CD4-positive, alpha-beta T cell treated with Interleukin-10 for 1 hour (primary cell): ENCODE results near the gene OCLN.
"Not testable (repeated sequence)": the region's sequence is repeated elsewhere in the genome, so short reads cannot be mapped to it uniquely, and the experiment has no call there.

Experiments used
- DNase-seq: peaks from one replicate; pipeline ENCODE4 v3.0.0-alpha.2; 2020

The OCLN gene, protein sequence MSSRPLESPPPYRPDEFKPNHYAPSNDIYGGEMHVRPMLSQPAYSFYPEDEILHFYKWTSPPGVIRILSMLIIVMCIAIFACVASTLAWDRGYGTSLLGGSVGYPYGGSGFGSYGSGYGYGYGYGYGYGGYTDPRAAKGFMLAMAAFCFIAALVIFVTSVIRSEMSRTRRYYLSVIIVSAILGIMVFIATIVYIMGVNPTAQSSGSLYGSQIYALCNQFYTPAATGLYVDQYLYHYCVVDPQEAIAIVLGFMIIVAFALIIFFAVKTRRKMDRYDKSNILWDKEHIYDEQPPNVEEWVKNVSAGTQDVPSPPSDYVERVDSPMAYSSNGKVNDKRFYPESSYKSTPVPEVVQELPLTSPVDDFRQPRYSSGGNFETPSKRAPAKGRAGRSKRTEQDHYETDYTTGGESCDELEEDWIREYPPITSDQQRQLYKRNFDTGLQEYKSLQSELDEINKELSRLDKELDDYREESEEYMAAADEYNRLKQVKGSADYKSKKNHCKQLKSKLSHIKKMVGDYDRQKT

DNA sequence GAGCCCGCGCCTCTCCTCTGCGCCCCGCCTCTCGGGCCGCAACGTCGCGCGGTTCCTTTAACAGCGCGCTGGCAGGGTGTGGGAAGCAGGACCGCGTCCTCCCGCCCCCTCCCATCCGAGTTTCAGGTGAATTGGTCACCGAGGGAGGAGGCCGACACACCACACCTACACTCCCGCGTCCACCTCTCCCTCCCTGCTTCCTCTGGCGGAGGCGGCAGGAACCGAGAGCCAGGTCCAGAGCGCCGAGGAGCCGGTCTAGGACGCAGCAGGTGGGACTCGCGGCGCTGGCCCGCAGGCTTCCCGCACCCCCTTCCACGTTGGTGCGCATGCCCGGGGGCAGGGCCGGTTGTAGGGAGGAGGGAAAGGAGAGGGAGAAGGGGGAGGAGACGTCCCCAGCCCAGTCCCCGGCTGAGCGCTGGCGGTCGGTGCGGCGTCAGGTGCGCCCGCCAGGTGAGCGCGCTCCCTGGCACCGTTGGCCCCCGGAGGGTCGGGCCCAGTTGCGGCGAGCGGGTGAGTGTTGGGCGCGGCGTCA, at the start of gene OCLN:
Gene OCLN, plus strand, starts transcription at position 400 of the 532 bp plus-strand sequence. CDS start 11,455 bp downstream, outside the sequence.
- DNase-seq = no peak

DNA sequence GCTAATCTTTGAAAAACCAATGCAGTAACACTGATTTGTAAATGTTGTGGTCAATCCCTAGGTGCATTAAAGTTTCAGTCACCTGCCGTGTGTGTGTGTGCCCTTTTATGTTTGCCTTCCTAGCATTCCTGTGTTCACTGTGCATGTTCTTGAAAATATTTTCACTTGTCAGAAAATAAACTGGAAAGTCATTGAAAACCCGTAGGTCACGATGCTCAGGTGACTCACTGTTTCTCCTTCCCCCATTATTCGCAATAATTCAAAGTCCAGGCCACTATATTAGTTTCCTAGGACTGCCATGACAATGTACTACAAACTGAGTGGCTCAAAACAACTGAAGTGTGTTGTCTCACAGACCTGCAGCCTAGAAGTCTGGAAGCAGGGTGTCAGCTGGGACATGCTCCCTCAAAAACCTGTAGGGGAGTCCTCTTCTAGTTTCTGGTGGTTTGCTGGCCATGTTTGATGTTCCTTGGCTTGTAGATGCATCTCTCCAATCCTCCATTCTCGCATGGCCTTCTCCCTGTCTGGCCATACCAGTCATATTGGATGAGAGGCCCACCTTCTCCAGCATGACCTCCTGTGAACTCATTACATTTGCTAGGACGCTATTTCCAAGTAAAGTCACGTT, 48.3 kb upstream of the OCLN start:
- DNase-seq = no peak

DNA sequence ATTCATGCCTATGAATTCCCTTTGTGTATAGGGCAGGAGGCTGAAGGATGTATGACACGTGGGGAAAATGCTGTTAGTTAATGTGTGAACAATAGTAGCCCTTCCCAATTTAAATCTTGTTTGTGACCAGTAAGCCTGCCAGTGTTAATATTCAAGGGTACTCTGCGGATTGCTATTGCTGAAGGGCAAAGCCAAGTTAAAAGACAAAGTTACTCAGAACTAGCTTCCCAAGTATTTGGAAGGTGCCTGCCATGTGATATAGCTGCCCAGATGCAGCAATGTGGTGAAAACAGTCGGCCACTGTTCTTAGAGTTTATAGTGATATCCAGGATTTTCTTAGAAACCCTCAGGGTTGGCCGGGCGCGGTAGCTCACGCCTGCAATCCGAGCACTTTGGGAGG, 43.1 kb upstream of the OCLN start:
- DNase-seq = no peak

DNA sequence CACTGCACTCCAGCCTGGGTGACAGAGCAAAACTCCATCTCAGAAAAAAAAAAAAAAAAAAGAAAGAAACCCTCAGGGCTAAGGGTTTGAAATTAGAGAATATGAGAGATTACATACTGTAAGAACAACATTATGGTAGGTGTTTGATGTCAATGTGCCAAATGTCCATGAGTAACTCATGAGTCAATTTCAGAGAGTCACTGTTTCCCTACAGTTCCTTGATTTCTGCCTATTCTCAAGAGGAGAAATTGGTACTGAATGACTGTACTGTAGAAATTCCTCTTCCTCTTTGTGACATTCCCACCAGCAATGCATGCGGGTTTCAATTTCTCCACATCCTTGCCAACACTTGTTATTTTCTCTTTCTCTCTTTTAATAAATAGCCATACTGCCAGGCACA, 42.5 kb upstream of the OCLN start:
- DNase-seq = no peak

DNA sequence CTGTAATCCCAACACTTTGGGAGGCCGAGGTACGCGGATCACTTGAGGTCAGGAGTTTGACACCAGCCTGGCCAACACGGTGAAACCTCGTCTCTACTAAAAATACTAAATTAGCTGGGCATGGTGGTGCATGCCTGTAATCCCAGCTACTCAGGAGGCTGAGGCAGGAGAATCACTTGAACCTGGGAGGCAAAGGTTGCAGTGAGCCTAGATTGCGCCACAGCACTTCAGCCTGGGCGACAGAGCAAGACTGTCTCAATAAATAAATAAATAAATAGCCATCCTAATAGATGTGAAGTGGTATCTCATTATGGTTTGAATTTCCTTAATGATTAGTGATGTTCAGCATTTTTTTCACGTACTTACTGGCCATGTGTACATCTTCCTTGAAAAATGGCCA, 42.1 kb upstream of the OCLN start:
- DNase-seq = not testable (repeated sequence)

DNA sequence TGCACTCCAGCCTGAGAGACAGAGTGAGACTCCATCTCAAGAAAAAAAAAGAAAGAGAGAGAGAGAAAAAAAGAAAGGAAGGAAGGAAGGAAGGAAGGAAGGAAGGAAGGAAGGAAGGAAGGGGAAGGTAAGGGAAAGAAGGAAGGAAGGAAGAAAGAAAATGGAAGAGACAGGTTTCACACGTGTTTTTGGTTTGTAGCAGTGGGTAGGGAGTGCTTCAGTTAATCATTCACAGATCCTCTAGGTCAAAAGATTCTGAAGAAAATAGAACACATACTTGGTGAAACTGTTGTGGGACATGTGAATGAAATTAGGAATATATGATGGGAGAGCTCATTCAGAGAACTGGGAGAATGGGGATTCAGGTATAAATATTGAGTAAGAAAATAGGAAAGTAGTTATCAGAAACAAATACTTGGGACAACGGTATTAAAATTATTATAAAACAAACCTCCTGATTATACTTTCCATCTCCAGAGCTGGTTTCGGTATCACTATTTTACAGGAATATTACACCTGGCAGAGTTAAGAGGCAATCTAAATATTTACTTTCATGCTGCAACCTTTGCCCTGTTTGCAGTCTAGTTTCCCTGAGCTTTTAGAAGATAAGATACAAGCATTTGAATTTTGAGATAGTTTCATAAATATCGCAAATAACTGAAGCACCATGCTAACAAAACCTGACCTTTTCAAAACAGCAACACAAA, 40.5 kb upstream of the OCLN start:
- no peak for DNase-seq

DNA sequence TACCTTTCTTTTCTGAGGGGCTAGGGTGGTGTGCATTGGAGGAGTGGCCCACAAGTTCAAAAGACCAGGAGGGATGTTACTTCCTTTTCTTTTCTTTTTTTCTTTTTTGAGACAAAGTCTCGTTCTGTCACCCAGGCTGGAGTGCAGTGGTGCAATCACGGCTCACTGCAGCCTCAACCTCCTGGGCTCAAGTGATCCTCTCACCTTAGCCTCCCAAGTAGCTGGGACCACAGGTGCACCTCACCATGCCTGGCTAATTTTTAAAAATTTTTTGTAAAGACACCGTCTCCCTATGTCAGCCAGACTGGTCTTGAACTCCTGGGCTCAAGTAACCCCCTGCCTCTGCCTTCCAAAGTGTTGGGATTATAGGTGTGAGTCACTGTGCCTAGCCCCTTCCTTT, 39.1 kb upstream of the OCLN start:
- DNase-seq = not testable (repeated sequence)

DNA sequence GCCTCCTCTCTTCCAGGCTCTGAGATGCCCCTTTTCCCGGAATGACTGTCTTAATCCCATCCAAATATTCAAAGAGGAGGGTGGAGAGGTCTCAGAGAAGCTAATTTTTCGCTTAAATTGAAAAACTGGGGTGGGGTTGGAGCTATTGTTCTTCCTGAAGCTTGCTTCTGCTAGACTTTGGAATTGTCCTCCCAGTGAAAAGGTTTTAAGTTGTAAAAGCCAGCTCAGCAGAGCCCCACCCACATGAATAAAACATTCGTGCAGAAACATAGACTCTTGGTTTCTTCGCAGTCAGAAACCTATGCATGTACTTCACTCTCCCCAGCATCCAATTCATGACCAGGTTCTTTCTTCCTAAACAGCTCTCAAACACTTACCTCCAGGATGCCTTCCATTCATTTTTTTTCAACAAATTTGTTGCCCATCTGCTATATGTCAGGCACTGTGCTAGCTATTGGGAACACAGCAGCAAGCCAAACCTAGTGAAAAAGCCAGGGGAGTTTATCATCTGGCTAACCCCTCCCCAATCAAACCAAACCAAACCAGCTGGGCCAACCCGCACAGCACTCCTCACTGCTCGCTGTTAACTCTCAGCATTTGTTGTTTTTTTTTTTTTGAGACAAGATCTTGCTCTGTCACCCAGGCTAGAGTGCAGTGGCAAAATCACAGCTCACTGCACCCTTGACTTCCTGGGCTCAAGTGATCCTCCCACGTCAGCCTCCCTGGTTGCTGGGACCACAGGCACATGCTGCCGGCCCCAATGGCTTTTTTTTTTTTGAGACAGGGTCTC, 37.9 kb upstream of the OCLN start:
- DNase-seq = no peak

DNA sequence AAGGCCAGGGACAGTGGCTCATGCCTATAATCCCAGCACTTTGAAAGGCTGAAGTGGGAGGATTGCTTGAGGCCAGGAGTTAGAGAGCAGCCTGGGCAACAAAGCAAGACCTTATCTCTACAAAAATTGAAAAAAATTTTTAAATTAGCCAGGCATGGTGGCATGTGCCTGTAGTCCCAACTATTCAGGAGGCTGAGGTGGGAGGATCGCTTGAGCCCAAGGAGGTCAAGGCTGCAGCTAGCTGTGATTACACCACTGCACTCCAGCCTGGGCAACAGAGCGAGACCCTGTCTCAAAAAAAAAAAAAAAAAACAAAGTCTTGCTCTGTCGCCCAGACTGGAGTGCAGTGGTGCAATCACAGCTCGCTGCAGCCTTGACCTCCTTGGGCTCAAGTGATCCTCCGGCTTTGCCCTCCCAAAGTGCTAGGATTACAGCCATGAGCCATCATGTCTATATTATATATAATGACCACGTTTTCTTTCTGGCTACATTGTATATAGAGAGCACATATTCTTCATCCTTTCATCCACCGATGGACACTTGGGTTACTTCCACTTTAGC, 37.1 kb upstream of the OCLN start:
- not testable (repeated sequence) for DNase-seq

DNA sequence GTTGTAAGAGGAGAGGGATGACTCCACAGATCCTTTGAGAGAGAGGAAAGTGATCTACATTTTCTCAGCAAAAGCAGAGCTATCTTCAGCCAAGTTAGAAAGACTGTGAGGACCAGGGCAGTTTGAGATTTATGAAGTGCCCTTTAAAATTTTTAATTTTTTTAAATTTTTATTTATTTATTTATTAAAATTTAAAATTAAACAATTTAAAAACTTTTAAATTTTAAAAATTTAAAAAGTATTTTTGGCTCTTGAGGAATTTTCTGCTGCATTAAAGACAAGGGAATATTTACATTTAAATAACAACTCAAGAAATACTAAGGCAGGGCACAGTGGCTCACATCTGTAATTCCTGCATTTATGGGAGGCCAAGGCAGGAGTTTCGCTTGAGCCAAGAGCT, 30.4 kb upstream of the OCLN start:
- DNase-seq = no peak

DNA sequence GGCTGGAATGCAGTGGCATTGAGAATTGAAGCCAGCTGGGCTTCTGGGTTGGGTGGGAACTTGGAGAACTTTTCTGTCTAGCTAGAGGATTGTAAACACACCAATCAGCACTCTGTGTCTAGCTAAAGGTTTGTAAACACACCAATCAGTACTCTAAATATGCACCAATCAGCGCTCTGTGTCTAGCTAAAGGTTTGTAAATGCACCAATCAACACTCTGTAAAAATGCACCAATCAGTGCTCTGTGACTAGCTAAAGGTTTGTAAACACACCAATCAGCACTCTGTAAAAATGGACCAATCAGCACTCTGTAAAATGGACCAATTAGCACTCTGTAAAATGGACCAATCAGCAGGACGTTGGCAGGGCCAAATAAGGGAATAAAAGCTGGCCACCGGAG, 26.2 kb upstream of the OCLN start:
- not testable (repeated sequence) for DNase-seq

DNA sequence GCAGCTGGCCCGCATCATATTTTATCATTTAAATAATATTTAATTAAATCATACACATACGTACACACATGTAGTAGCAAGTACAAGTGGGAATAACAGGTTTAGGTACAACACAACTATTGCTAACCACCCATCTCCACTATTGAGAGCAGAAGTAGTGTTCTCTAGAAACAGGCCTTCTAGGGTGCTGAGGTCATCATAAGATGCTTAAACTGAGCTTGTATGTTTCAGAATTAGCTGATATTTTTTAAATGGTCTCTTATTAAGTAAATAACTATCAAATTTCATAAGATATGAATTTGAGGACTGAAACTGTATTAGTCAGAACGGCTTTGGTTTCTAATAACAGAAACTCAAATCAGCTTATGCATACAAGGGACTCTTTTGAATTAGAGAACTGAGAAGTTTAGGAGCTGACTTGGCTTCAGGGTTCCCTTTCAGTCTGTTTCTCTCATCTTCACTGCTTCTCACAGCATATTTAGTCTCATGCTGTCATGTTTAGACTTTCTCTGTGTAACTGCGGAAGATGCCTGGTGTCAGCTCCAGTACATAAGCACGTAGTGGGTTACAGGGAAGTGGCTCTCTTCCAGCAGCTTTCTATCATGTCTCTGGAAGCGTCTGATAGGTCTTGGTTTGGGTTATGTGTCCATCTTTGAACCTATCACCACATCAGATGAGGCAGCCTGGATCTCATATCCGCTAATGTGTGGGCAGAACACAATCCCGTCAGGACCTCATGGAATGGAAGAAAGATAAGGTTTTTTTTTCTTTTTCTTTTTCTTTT, 25.0 kb upstream of the OCLN start:
- DNase-seq = no peak

DNA sequence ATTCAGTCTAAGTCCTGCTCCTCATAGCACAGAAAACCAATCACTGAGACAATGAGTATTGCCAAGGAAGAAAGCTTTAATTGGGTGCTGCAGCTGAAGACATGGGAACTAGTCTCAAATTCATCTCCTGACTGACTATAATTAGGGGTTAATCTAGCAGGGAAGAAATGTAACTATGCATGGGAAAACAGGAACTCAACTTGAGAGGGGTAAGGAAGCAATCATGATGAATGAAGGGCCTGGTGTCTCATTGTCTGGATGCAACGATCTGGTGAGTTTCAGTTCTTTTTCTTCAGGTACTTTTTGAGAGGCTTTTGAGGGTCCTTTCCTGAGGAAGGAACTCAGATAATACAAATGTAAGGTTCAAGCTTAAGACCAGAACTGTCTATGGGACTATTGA, 24.0 kb upstream of the OCLN start:
- DNase-seq = no peak

DNA sequence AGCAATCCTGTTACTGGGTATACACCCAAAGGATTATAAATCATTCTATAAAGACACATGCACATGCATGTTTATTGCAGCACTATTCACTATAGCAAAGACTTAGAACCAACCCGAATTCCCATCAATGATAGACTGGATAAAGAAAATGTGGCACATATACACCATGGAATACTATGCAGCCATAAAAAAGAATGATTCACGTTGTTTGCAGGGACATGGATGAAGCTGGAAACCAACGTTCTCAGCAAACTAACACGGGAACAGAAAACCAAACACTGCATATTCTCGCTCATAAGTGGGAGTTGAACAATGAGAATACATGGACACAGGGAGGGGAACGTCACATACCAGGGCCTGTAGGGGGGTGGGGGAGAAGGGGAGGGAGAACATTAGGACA, 21.1 kb upstream of the OCLN start:
- not testable (repeated sequence) for DNase-seq

DNA sequence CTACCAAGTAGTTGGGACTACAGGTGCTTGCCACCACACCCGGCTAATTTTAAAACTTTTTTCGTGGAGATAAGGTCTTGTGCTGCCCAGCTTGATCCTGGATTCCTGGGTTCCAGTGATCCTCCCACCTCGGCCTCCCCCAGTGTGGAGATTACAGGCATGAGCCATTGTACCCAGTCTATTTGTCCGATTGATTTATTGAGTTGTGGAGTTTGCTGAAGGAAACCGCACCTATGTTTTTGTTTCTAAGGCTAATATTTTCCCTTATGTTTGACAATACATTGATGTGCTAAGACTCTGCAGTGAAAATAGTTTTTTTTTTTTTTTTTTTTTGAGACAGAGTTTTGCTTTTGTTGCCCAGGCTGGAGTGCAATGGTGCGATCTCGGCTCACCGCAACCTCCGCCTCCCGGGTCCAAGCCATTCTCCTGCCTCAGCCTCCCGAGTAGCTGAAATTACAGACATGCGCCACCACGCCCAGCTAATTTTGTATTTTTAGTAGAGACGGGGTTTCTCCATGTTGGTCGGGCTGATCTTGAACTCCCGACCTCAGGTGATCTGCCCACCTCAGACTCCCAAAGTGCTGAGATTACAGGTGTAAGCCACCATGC, 20.0 kb upstream of the OCLN start:
- not testable (repeated sequence) for DNase-seq

DNA sequence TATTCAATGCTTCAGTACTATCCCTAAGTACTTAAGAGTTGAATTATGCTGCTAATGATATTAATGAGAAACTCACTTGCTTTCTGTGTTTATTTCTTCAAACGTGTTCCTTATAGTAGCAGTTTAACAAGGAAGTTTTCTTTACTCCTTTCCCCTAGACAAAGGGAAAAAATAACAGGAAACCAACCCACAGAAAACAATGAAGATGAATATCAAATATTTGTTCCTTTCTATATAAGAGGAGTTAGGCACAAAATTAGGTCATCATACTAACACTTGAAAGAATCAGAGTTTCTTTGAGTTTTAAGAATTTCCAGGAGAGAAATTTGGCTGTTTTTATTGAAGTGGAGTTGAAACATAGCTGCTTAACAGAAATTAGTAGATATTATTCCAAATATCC, 15.4 kb upstream of the OCLN start:
- no peak for DNase-seq

DNA sequence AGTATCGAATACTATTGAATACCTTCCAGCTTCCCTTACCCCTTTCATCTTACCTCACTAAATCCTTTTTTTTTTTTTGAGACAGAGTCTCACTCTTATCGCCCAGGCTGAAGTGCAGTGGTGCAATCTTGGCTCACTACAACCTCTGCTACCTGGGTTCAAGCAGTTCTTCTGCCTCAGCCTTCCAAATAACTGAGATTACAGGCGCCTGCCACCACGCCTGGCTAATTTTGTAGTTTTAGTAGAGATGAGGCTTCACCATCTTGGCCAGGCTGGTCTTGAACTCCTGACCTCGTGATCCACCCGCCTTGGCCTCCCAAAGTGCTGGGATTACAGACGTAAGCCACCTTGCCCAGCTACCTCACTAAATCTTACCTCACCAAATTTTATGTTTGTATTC, 14.3 kb upstream of the OCLN start:
- DNase-seq = not testable (repeated sequence)

DNA sequence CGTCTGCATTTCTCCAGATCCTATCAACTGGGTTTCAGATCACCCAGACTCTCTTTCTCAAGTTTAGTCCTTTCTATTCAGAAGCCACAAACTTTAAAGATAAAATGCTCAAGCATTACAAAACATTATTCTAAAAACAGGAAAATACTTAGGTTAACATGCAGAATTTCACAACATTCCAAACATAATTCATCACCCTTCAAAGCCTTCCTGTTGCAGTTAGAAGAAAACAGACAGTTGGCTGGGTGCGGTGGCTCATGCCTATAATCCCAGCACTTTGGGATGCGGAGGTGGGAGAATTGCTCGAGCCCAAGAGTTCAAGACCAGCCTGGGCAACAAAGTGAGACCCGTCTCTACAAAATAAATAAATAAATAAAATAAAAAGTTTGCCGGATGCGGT, 7.7 kb upstream of the OCLN start:
- DNase-seq = no peak

DNA sequence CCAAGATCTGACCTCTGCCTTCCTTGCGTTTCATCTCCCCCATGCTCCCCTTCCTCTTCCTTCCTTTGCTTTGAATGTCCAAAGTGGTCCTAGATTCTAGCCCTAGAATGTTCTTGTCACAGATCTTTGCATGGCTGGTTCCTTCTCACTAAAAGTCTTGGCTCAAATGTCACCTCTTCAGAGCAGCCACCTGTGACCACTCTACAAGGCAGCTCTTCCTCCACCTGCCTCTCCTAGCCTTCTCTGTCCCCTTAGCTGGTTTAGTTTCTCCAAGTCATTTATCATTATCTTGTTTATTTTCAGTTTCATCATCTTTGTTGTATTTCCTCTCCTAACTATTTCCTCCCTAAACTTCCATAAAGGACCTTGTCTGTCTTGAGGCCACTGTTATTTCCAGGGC, 7.1 kb upstream of the OCLN start:
- no peak for DNase-seq

DNA sequence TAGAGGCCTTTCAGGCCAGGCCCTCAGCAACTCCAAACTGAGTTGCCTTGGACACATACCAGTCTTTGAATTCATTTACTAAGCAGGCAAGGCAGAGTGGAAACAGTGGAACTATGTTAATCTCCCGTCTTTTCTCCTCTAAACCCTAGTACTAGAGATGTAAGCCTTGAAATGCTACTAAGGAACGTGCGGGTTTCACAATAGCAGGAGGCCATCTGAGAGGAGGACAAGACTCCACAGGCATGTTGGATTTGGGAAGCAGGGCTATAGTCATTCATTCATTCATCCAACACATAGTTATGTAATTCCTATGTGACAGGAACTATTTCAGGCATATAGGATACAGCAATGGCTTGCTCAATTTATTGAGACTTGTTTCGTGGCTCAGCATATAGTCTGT, 3.3 kb upstream of the OCLN start:
- no peak for DNase-seq

DNA sequence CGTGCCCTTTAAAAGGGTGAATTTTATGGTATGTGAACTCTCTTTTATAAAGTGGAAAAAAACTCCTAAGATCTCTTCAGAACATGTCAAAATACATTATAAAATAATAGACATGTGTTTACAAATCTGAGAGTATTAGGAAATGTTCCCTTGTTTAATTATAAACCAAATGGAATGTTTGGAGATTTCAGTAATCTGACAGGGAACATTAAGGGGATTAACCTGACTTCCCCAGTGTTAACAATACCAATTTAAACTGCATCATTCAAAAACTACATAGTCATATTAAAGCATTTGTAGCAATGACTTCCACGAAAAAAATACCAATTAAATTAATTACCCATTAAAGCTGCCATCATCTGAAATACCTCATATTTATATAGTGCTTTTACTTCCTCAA, 1.6 kb upstream of the OCLN start:
- DNase-seq = no peak
